ENCODE measurements around the gene PLXDC1. TPM values are rescaled to one million over a fixed set of nuclear protein-coding genes. Genes with fewer than 3 reads are reported as not detected.

PLXDC1 gene
- total RNA-seq, 1 experiment from 2014 or later = 0.52 TPM

DNA sequence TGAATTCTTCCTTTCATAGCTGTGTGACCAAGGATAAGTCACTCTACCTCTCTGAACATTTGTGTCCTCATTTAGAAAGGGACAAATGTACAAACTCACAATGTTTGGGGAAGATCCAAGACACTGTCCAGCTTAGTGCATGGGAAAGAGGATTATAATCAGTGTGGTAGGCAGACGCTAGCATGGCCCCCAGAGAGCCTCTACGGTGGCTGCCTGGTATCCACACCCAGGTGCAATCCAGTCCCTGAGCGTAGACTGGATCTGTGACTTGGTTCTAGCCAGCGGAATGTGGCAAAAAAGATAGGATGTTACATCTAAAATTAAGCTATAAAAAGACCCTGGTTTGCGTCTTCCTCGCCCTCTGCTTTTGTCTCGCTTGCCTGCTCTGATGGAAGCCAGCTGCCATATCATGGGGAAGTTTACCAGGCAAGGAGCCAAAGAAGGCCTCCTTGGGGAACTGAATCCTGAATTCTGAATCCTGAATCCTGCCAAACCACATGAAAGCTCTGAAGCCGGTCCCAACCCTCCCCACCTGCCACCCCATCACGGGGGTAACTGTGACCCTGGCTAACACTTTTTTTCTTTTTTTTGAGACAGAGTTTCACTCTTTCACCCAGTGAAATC is 51.7 kb downstream of the PLXDC1 start:
- no peak overlapping the region for H3K27ac Mint-ChIP-seq (ENCODE audit: unreplicated experiment)
- H3K4me3 Mint-ChIP-seq (ENCODE audit: low read depth, unreplicated experiment) = no peak overlapping the region
- no TSS peak for BruUV-seq (replicated peaks)
- TF ChIP-seq, protein P1, sequence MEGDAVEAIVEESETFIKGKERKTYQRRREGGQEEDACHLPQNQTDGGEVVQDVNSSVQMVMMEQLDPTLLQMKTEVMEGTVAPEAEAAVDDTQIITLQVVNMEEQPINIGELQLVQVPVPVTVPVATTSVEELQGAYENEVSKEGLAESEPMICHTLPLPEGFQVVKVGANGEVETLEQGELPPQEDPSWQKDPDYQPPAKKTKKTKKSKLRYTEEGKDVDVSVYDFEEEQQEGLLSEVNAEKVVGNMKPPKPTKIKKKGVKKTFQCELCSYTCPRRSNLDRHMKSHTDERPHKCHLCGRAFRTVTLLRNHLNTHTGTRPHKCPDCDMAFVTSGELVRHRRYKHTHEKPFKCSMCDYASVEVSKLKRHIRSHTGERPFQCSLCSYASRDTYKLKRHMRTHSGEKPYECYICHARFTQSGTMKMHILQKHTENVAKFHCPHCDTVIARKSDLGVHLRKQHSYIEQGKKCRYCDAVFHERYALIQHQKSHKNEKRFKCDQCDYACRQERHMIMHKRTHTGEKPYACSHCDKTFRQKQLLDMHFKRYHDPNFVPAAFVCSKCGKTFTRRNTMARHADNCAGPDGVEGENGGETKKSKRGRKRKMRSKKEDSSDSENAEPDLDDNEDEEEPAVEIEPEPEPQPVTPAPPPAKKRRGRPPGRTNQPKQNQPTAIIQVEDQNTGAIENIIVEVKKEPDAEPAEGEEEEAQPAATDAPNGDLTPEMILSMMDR (IDR thresholded peaks at IDR 0.05; ENCODE audit: unreplicated experiment) = no peak
- DNase-seq = no peak
- no peaks in the 10 kb centered on the region for H3K36me3 Mint-ChIP-seq (ENCODE audit: insufficient read depth, unreplicated experiment)
- H3K27me3 Mint-ChIP-seq (ENCODE audit: unreplicated experiment) = peaks cover 51% of the 10 kb centered on the region
- no peaks in the 10 kb centered on the region for H3K9me3 Mint-ChIP-seq (ENCODE audit: low read depth, unreplicated experiment)
- intact Hi-C loops (cut with micrococcal nuclease; ENCODE audit: unreplicated experiment) = no loop called here
- no peaks in the 10 kb centered on the region for H3K4me1 Mint-ChIP-seq (ENCODE audit: low read depth, unreplicated experiment)
- CTCF ChIA-PET = interaction anchor here (0.6 to 1.6 kb wide), 7 partner anchors 10 to 155 kb away, joined by 3 to 5 read pairs (median 4); no protein-coding TSS in a partner anchor

DNA sequence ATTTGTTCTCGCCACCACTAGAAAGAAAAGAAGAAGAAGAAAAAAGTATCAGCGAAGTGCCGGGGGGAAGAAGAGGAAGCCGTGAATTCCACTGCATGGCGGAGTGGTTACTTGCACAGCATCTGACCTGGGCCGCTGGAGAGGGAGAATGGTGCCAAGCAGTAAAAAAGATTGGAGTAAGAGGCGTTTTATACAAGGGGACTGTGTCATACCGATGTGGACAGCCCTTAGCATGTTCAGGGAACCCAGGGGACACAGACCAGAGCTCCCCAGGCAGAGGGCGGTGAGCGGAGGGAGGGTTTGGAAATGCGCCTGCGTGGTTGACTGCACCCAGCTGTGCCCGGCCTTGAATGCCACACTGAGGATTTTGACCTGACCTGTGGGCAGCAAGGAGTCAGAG is 52.8 kb downstream of the PLXDC1 start:
- Mint-ChIP-seq H3K4me1 (ENCODE audit: low read depth, unreplicated experiment) (no peaks in the 10 kb centered on the region), H3K27ac (ENCODE audit: unreplicated experiment) (no peak overlapping the region), H3K36me3 (ENCODE audit: insufficient read depth, unreplicated experiment) (no peaks in the 10 kb centered on the region), H3K9me3 (ENCODE audit: low read depth, unreplicated experiment) (no peaks in the 10 kb centered on the region), H3K27me3 (ENCODE audit: unreplicated experiment) (peaks cover 57% of the 10 kb centered on the region), H3K4me3 (ENCODE audit: low read depth, unreplicated experiment) (no peak overlapping the region)
- TF ChIP-seq, protein P1 (IDR thresholded peaks at IDR 0.05; ENCODE audit: unreplicated experiment) = no peak
- BruUV-seq (replicated peaks) = no TSS peak
- CTCF ChIA-PET = interaction anchor here (0.5 to 1.6 kb wide), 3 partner anchors 14 to 1119 kb away, joined by 4 to 6 read pairs (median 5); no protein-coding TSS in a partner anchor
- DNase-seq = no peak
- intact Hi-C loops (cut with micrococcal nuclease; ENCODE audit: unreplicated experiment) = no loop called here

DNA sequence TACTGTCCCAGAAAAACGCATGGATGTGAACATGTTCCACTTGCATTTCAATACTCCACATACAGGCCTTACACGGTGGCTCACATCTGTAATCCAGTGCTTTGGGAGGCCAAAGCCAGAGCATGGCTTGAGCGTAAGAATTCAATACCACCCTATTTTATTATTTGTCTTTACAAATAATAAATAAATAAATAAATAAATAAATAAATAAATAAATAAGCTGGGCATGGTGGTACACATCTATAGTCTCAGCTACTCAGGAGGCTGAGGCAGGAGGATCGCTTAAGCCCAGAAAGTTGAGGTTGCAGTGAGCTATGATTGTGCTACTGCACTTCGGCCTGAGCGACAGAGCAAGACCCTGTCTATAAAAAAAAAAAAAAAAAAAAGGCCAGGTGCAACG is 53.9 kb downstream of the PLXDC1 start:
- Mint-ChIP-seq H3K4me3 (ENCODE audit: low read depth, unreplicated experiment) (no peak overlapping the region), H3K27ac (ENCODE audit: unreplicated experiment) (no peak overlapping the region), H3K9me3 (ENCODE audit: low read depth, unreplicated experiment) (no peaks in the 10 kb centered on the region), H3K27me3 (ENCODE audit: unreplicated experiment) (peaks cover 57% of the 10 kb centered on the region), H3K4me1 (ENCODE audit: low read depth, unreplicated experiment) (no peaks in the 10 kb centered on the region), H3K36me3 (ENCODE audit: insufficient read depth, unreplicated experiment) (no peaks in the 10 kb centered on the region)
- BruUV-seq (replicated peaks) = no TSS peak
- TF ChIP-seq, protein P1 (IDR thresholded peaks at IDR 0.05; ENCODE audit: unreplicated experiment) = no peak
- intact Hi-C loops (cut with micrococcal nuclease; ENCODE audit: unreplicated experiment) = no loop called here
- CTCF ChIA-PET = interaction anchor here (0.6 to 0.8 kb wide), 4 partner anchors 13 to 67 kb away, joined by 4 to 10 read pairs (median 5); no protein-coding TSS in a partner anchor
- no peak for DNase-seq

DNA sequence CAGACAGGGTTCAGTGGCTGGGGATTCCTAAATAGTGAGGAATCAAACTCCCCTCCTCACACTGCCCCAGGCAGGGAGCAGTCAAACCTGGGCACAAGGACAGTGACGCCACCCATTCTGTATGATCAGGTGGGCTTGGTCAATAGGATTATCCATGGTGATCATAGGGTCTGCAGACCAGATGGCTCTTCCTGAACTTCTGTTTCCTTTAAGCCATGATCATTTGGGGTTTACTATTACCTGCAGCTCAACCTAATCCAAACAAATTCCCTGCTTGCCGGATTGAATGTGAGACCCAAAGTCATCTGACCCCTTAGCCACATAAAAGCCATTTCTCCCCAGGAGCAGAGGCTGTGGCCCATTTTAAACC is 54.3 kb downstream of the PLXDC1 start:
- TF ChIP-seq, protein P1 (IDR thresholded peaks at IDR 0.05; ENCODE audit: unreplicated experiment) = no peak
- Mint-ChIP-seq H3K27ac (ENCODE audit: unreplicated experiment) (no peak overlapping the region), H3K36me3 (ENCODE audit: insufficient read depth, unreplicated experiment) (no peaks in the 10 kb centered on the region), H3K27me3 (ENCODE audit: unreplicated experiment) (peaks cover 57% of the 10 kb centered on the region), H3K4me1 (ENCODE audit: low read depth, unreplicated experiment) (no peaks in the 10 kb centered on the region), H3K9me3 (ENCODE audit: low read depth, unreplicated experiment) (no peaks in the 10 kb centered on the region), H3K4me3 (ENCODE audit: low read depth, unreplicated experiment) (no peak overlapping the region)
- CTCF ChIA-PET = interaction anchor here (0.6 to 0.8 kb wide), 4 partner anchors 13 to 67 kb away, joined by 4 to 10 read pairs (median 5); no protein-coding TSS in a partner anchor
- intact Hi-C loops (cut with micrococcal nuclease; ENCODE audit: unreplicated experiment) = no loop called here
- BruUV-seq (replicated peaks) = no TSS peak
- DNase-seq = no peak
